ENCODE data around the gene TRIM7. TPM values are rescaled to one million over a fixed set of nuclear protein-coding genes. Genes with fewer than 3 reads are reported as not detected.

Gene TRIM7
- total and polyA plus RNA-seq, 9 of the 15 experiments (the other 6 are each of a cell fraction or from before 2014, with no cell fraction given): 2.6 to 14.9 (median 8.9) TPM

DNA sequence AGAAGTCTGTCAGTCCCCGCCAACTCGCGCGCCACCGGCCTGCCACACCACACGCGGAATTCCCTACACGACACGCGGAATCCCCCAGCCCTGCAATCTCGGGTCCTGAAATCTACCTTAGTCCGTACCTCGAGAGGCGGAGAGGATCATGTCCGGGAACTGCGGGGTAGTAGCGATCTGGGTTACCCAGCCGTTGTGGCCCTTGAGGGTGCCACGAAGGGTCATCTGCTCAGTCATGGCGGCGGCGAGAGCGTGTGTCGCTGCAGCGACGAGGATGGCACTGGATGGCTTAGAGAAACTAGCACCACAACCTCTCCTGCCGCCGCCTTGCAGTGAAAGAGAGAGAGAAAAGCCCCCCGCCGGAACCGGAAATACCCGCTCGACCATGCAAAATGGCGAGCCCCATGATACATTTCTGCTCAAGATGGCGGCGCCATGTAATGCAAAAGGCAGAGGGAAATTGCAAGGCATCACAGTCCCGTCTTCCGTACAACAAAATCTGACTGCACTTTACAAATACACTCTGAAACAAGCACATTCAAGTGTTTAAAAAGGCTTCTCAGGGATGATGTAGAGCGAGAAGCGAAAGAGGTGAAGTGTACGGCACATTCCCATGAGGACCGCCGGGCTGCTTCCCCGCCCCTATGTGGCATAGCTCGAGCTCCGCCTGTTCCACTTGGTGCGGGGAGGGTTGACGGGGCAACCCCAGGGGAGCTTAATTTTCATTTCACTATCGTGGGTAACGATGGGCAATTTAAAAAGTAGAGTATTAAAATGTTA lies 38.8 kb upstream of the TRIM7 start, which contains the start of gene RACK1 (continued):
- TF ChIP-seq DLX4 (CRISPR knock-in tag; IDR thresholded peaks at IDR 0.05) (no peak), NCOR1 (IDR thresholded peaks at IDR 0.05) (peak; percentile 47; the same call in 1 of the 2 replicates), ZNF695 (CRISPR knock-in tag; IDR thresholded peaks at IDR 0.05) (no peak; the same call in 1 of the 2 replicates), POLR2AphosphoS5 (IDR thresholded peaks at IDR 0.05; ENCODE audit: control insufficient read depth, insufficient read depth, low read depth, low read length) (peak; percentile 92), NFIC (IDR thresholded peaks at IDR 0.05) (peak; percentile 55), SETDB1 (IDR thresholded peaks at IDR 0.05; ENCODE audit: low read length) (no peak), RBM39 (optimal IDR thresholded peaks at IDR 0.05; ENCODE audit: low read depth, low read length) (peak; percentile 17), TOE1 (IDR thresholded peaks at IDR 0.05; ENCODE audit: borderline replicate concordance) (no peak), TOE1 (CRISPR knock-in tag; IDR thresholded peaks at IDR 0.05; ENCODE audit: borderline replicate concordance, low read depth) (peak; percentile 91; the same call in 1 of the 2 replicates), TEAD4 (IDR thresholded peaks at IDR 0.05; ENCODE audit: low read length) (peak; percentile 76), TEAD4 (CRISPR knock-in tag; IDR thresholded peaks at IDR 0.05; ENCODE audit: borderline replicate concordance) (no peak), ZBTB43 (CRISPR knock-in tag; IDR thresholded peaks at IDR 0.05) (0 out of 2 replicates have a peak, but pooled peaks have one; percentile 34), CREM (IDR thresholded peaks at IDR 0.05; ENCODE audit: low read depth) (peak; percentile 29; the same call in 1 of the 2 replicates), FOXJ2 (tag; IDR thresholded peaks at IDR 0.05) (no peak), USF1 (CRISPR knock-in tag; IDR thresholded peaks at IDR 0.05) (no peak), NR2C1 (IDR thresholded peaks at IDR 0.05) (peak; percentile 88), NR2C1 (tag; IDR thresholded peaks at IDR 0.05) (no peak), ZBTB17 (CRISPR knock-in tag; IDR thresholded peaks at IDR 0.05) (0 out of 2 replicates have a peak, but pooled peaks have one; percentile 31), NR2C2 (CRISPR knock-in tag; IDR thresholded peaks at IDR 0.05) (peak; percentile 69; the same call in 1 of the 2 replicates), NR2C2 (tag; IDR thresholded peaks at IDR 0.05) (peak; percentile 95), EP300 (IDR thresholded peaks at IDR 0.05; ENCODE audit: low read length) (peak; percentile 27; the same call in 1 of the 2 replicates), CHD1 (IDR thresholded peaks at IDR 0.05; ENCODE audit: low read length) (peak; percentile 69)
- TF ChIP-seq, protein P1, sequence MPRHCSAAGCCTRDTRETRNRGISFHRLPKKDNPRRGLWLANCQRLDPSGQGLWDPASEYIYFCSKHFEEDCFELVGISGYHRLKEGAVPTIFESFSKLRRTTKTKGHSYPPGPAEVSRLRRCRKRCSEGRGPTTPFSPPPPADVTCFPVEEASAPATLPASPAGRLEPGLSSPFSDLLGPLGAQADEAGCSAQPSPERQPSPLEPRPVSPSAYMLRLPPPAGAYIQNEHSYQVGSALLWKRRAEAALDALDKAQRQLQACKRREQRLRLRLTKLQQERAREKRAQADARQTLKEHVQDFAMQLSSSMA (CRISPR knock-in tag; IDR thresholded peaks at IDR 0.05): peak; percentile 82
- TF ChIP-seq, protein P2, sequence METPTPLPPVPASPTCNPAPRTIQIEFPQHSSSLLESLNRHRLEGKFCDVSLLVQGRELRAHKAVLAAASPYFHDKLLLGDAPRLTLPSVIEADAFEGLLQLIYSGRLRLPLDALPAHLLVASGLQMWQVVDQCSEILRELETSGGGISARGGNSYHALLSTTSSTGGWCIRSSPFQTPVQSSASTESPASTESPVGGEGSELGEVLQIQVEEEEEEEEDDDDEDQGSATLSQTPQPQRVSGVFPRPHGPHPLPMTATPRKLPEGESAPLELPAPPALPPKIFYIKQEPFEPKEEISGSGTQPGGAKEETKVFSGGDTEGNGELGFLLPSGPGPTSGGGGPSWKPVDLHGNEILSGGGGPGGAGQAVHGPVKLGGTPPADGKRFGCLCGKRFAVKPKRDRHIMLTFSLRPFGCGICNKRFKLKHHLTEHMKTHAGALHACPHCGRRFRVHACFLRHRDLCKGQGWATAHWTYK (CRISPR knock-in tag; IDR thresholded peaks at IDR 0.05): no peak
